Kidney (tissue), 14 donors: ENCODE results near the gene NFU1. TPM values are rescaled to one million over a fixed set of nuclear protein-coding genes. Genes with fewer than 3 reads are reported as not detected.
"Not testable (repeated sequence)": the region's sequence is repeated elsewhere in the genome, so short reads cannot be mapped to it uniquely, and the experiment has no call there.

Source experiments
- DNase-seq, 5 donors: peaks; one replicate each; pipeline ENCODE4 v3.0.0-alpha.2; 2013 to 2020
- FAIRE-seq: peaks from 2 replicates; lab custom pipeline; 2012; peaks lifted over from hg19 to GRCh38; lab: Jason Lieb, UNC
- H3K27ac ChIP-seq, 2 donors: one replicate each; pipeline ENCODE4 v1.7.0; 2013; ENCODE audit warnings: low read depth in 2 of 2, low read length in 2 of 2, inconsistent platforms in 1 of 2
- H3K27me3 ChIP-seq: one replicate; pipeline ENCODE4 v1.7.1; 2013; ENCODE audit warnings: low read length, inconsistent platforms; ENCODE audit not compliant: control insufficient read depth, insufficient read depth
- H3K36me3 ChIP-seq, 3 donors: one replicate each; pipeline versions ENCODE4 v1.7.0 to v1.7.1; 2013; ENCODE audit warnings: low read length in 3 of 3, control low read depth in 1 of 3, inconsistent platforms in 1 of 3; ENCODE audit not compliant: insufficient read depth in 3 of 3, control insufficient read depth in 2 of 3
- H3K4me1 ChIP-seq, 3 donors: one replicate each; pipeline versions ENCODE4 v1.7.0 to v1.7.1; 2013; ENCODE audit warnings: low read length in 3 of 3, inconsistent platforms in 1 of 3, low read depth in 1 of 3; ENCODE audit not compliant: control insufficient read depth in 2 of 3, insufficient read depth in 2 of 3
- H3K4me3 ChIP-seq, 3 donors: one replicate each; pipeline versions ENCODE4 v1.7.0 to v1.8.1; 2013; ENCODE audit warnings: low read length in 3 of 3, control low read depth in 1 of 3, inconsistent platforms in 1 of 3
- H3K9ac ChIP-seq, 3 donors: one replicate each; pipeline versions ENCODE4 v1.7.0 to v1.7.1; 2013; ENCODE audit warnings: low read length in 3 of 3, control low read depth in 1 of 3, inconsistent platforms in 1 of 3
- H3K9me3 ChIP-seq, 3 donors: one replicate each; pipeline versions ENCODE4 v1.7.0 to v1.7.1; 2013; ENCODE audit warnings: low read length in 3 of 3, control low read depth in 1 of 3, inconsistent platforms in 1 of 3; ENCODE audit not compliant: control insufficient read depth in 2 of 3, insufficient read depth in 1 of 3
- CTCF ChIP-seq: IDR thresholded peaks from 3 replicates; pipeline ENCODE4 v1.5.1; 2012; ENCODE audit warnings: mild to moderate bottlenecking, moderate library complexity, borderline replicate concordance; ENCODE audit not compliant: insufficient read depth; ENCODE audit errors: extremely low read depth
- intact Hi-C: fragments of 100-400 bp; cut with DNase I; formaldehyde crosslinking; loops from one replicate; pipeline ENCODE4 v1.11.1; 2022
- polyA plus RNA-seq: library from polyadenylated mRNA; stranded (reverse); fragments of 350-450 nt; fragmentation: Illumina TruSeq; extraction: RNeasy Lipid Tissue Mini Kit (QIAGEN cat#74804); gene quantifications from one replicate; pipeline ENCODE4 v1.2.3, GENCODE V29; 2014; ENCODE audit warnings: low read depth, low replicate concordance; ENCODE audit not compliant: insufficient read depth
- total RNA-seq: library from RNA; stranded (reverse); fragmentation: NEBNext Ultra II Directional; extraction: Animal tissue kit (Norgen Biotek cat#: 25700); gene quantifications from one replicate; pipeline ENCODE4 v1.2.1, GENCODE V29; 2021
- donor health status: control.
- donor health status: control.
- donor health status: control.
- donor health status: control.
- donor health status: control.
- donor health status: DM: yes; HTN: yes; CAD: no.
- donor health status: Normal renal cell carcinoma (clear cell type).

NFU1 gene
- total and polyA plus RNA-seq, 2 donors from 2014 or later, result 40.2 to 120 TPM

- no peaks in the 10 kb centered on the region for H3K9me3 ChIP-seq
- intact Hi-C loops, result no loop called here
- no peak for FAIRE-seq
- H3K4me1 ChIP-seq, result no peaks in the 10 kb centered on the region
- H3K27me3 ChIP-seq, result no peaks in the 10 kb centered on the region
- no peak overlapping the region for H3K9ac ChIP-seq
- no peak for TF ChIP-seq CTCF
- no peak overlapping the region for H3K27ac ChIP-seq
- H3K36me3 ChIP-seq, result no peaks in the 10 kb centered on the region
- DNase-seq, result no peak
- no peak overlapping the region for H3K4me3 ChIP-seq
These were observed 15.5 kb upstream of the NFU1 start for GRCh38 chr2:69452687-69453086.

GRCh38 chr2:69450735-69451416 is 13.6 kb upstream of the NFU1 start:
- no peak for FAIRE-seq
- Histone ChIP-seq H3K9ac (no peak overlapping the region), H3K36me3 (no peaks in the 10 kb centered on the region), H3K27ac (no peak overlapping the region), H3K9me3 (no peaks in the 10 kb centered on the region), H3K4me1 (no peaks in the 10 kb centered on the region), H3K4me3 (no peak overlapping the region), H3K27me3 (no peaks in the 10 kb centered on the region)
- intact Hi-C loops, result no loop called here
- DNase-seq, result no peak
- no peak for TF ChIP-seq CTCF

- H3K9me3 ChIP-seq, result no peaks in the 10 kb centered on the region
- H3K36me3 ChIP-seq, result no peaks in the 10 kb centered on the region
- FAIRE-seq (no peak), DNase-seq (no peak)
- intact Hi-C loops, result no loop called here
- H3K9ac ChIP-seq, result no peak overlapping the region
- TF ChIP-seq CTCF, result no peak
- H3K27me3 ChIP-seq, result no peaks in the 10 kb centered on the region
- no peaks in the 10 kb centered on the region for H3K4me1 ChIP-seq
- H3K4me3 ChIP-seq, result no peak overlapping the region
- no peak overlapping the region for H3K27ac ChIP-seq
These were observed 12.7 kb upstream of the NFU1 start for GRCh38 chr2:69449906-69450305.

- H3K4me1 ChIP-seq, H3K9me3 ChIP-seq, H3K9ac ChIP-seq, FAIRE-seq, H3K4me3 ChIP-seq, H3K27me3 ChIP-seq, DNase-seq, H3K27ac ChIP-seq, H3K36me3 ChIP-seq, intact Hi-C loops: not testable (repeated sequence)
These were observed 6.4 kb upstream of the NFU1 start for GRCh38 chr2:69443673-69444072.

GRCh38 chr2:69439499-69439898 is 2.3 kb upstream of the NFU1 start:
- H3K36me3 ChIP-seq, H3K27me3 ChIP-seq, DNase-seq, H3K4me3 ChIP-seq, FAIRE-seq, H3K27ac ChIP-seq, intact Hi-C loops, H3K9ac ChIP-seq, H3K9me3 ChIP-seq: not testable (repeated sequence)
- H3K4me1 ChIP-seq, result peaks cover 0 to 20% (median 7%) of the 10 kb centered on the region in 3 donors
